NCI-H2227 (cell line): ENCODE measurements around the gene CYP2S1.
A peak's percentile ranks its signal among the peaks of the same experiment; 100 is the strongest.
"Not testable (repeated sequence)": the region's sequence is repeated elsewhere in the genome, so short reads cannot be mapped to it uniquely, and the experiment has no call there.

Experiments
- DNase-seq: peaks from one replicate; lab custom pipeline; 2025; ENCODE audit not compliant: unreplicated experiment; lab: John Stamatoyannopoulos, UW

CYP2S1 gene

DNA sequence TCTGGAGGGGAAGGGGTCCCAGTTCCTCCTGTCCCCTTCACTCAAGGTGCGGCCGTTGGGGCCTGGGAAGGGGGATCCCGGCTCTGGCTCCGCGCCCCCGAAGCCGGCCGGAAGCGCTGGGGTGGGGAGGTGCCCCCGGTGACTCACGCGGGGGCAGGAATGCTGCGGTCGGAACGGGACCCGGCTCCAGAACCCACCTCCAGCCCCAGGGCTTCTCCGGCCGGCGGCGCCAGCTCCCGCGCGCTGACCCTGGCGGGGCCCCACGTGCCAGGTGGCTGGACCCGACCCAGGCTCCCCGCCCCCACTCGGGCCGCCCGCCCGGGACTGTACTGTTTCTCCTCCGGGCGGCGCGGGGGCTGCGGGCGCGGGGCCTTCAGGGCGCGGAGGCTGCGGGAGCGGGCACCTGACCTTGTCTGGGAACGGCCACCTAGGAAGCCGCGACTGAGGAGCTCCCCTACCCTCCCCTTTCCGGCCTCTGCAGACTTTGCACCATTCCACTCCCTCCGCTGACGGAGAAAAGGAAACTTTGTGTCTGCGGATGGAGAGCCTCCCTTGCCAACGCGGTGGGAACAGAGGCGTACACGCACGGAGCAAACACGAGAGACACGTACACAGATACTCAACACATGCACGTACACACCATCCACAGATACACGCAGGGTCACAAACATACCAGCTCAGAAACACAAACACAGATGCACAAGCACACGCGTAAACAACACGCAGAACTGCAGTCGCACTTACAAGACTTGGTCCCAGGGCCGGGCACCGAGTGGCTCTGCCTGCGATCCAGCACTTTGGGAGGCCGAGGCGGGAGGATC lies 33.2 kb downstream of the CYP2S1 start:
- DNase-seq, result peak; percentile 63

DNA sequence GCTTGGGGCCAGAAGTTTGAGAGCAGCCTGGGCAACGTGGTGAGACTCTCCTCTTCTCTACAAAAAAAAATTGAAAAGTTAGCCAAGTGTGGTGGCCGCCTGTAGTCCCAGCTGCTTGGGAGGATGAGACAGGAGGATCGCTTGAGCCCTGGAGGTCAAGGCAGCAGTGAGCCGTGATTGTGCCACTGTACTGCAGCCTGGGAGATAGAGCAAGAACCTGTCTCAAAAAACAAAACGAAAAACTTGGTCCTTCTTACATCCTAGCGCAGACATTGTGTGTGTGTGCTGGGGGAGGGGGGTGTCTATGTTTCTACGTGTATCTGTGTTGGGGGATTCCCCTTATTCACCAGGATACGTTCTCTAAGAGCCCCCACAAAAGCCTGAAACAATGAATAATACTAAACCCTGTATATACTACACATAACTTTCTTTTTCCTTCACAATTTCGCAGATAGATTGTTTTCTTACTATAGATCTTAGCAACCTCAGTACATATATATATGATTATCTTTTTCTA lies 33.9 kb downstream of the CYP2S1 start:
- DNase-seq, result no peak

DNA sequence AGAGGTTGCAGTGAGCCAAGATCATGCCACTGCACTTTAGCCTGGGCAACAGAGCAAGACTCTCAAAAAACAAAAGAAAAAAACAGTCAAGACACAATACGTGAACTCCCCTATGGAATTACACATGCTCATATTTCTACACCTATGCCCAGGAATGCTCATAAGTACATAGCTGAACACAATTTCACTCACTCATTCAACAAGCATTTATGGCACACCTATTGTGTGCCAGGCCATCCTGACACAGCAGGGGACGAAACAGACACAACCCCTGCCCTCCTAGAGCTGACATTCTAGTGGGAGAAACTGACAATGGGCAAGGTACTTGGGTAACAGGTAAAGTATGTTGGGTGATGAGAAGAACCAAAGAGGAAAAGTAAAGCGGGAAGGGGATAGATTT lies 35.5 kb downstream of the CYP2S1 start:
- DNase-seq, result no peak

DNA sequence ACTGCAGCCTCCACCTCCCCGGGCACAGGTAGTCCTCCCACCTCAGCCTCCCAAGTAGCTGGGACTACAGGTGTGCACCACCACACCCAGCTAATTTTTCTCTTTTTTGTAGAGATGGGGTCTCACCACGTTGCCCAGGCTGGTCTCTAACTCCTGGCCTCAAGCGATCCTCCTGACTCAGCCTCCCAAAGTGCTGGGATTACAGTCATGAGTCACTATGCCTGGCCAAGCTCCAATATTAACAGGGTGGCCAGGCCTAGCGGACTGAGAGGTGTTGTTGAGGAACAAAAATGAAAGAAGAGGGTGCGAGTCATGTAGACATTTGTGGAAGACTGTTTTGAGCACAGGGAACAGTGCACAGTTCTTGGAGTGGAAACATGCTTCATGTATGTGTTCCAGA lies 36.3 kb downstream of the CYP2S1 start:
- not testable (repeated sequence) for DNase-seq

DNA sequence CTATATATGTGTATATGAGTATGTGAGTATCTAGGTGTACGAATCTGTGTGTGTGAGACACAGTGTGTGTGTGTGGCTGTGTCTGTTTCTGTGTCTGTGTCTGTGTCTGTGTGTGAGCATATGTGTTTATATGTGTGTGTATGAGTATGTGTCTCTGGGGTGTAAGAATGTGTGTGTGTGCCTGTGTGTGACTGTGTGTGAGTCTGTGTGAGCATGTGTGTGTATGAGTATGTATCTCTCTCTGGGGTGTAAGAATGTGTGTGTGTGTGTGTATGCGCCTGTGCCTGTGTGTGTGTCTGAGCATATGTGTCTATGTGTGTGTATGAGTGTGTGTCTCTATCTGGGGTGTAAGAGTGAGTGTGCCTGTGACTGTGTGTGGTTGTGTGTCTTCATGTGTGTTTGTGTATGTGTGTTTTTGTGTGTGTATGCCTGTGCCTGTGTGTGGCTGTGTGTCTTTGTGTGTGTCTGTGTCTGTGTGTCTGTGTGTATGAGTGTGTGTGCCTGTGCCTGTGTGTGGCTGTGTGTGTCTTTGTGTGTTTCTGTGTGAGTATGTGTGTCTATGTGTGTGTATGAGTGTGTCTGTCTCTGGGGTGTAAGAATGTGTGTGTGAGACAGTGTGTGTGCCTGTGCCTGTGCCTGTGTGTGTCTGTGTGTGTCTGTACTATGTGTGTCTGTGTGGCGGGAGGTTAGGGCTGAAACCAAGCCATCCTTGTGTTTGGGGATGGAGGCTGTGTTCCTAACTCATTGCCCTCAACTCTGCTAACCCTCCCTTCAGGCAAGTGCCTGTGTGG lies 37.2 kb downstream of the CYP2S1 start:
- no peak for DNase-seq

DNA sequence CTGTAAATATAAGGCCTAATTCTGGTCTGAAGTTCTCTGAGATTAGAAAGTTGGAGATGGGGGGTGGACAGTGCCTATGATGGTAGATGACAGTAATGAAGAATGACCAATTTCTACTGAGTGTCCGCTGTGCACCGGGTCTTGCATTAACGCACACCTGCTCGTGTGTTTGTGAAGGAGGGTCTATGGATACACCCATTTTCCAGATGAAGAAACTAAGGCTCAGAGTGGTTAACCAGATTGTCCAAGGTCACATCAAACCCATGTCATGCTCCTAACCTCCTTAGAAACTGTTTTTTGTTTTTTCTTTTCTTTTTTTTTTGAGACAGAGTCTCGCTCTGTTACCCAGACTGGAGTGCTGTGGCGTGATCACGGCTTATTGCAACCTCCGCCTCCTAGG lies 39.7 kb downstream of the CYP2S1 start:
- DNase-seq, result no peak

DNA sequence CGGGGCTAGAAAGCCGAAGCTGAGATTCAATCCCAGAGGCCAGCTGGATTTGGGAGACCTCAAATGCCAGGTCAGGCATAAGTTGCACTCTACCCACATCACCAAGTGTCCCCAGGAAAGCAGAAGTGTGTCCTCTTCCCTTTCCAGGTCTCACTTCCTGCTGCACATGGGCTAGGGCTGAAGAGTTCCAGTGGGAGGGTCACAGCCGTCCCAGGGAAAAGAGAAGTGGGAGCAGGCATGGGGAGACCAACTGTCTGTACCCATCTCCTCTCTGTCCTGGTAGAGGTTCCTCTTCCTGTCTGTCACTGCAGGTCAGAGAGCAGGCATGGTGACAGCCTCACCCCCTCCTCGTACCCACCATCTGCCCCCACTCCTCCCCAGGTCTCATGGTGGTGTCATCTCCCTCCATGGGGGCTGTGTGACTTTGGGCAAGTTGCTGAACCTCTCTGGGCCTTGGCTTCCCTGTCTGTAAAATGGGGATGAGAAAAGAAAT lies 40.8 kb downstream of the CYP2S1 start:
- no peak for DNase-seq

DNA sequence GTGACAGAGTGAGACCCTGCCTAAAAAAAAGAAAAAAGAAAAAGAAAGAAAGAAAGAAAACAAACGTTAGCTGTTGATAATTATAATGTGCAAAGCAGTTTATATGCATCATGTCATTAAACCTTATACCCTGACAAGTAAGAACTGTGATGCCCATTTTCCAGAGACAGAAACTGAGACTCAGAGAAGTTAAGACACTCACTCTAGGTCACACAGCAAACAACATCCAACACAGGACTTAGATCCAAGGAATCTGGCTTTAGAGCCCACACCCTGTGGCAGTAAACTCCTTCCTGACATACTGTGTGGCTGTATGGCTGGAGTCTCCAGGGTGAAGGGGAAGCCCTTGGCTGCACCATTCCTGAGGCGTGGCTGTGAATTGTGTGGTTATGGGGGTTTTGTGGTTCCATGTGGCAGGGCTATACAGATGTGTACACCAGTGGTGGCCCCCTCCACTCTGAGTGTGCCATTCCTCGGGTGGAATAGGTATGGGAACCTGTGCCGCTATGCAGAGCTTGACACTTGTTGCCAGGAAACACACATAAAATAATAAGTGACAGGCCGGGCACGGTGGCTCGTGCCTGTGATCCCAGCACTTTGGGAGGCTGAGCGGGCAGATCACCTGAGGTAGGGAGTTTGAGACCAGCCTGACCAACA lies 41.6 kb downstream of the CYP2S1 start:
- no peak for DNase-seq

DNA sequence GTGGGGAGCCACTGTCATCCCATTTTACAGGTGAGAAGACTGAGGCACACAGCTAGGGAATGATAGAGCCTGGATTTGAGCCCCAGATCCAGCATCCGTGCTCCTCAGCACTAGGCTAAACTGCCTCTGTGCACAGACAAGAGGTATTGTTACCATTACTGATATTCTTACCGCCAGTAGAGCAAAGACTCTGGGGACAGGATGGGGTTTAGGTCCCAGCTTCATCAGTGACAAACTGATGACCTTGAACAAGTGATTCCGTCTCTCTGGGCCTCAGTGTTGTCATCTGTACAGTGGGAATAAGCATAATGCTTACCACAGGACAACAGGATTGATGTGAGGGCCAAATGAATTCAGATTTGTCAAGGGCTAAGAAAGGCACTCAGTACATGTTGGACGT lies 42.5 kb downstream of the CYP2S1 start:
- DNase-seq, result no peak

DNA sequence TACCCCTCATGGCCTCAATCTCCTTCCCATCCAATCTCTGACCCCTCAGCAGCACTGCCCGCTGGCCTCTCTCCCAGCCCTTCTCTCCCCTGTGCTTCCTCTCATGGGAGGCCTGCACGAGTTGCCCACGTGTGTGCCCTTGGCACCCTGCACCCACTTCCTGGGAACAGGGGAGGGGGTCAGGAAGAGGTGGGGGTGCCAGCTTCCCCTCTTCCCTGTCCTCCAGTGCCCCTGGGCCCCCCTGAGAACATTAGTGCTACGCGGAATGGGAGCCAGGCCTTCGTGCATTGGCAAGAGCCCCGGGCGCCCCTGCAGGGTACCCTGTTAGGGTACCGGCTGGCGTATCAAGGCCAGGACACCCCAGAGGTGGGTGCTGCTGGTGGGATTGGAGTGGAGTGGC lies 45.2 kb downstream of the CYP2S1 start:
- DNase-seq, result no peak

DNA sequence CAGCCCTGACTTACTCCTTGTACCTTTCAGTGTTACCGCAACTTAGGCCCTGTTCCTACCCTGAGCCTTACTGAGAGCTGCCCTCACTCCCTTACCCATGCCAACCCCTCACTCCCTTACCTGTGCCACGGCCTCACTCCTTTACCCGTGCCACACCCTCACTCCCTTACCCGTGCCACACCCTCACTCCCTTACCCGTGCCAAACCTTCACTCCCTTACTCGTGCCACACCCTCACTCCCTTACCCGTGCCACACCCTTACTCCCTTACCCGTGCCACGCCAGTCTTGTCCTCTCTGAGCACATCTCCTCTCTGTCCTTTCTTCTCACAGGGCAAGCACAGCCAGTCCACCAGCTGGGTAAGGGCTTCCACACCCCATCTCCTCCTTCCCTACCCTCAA lies 46.3 kb downstream of the CYP2S1 start:
- DNase-seq, result no peak

DNA sequence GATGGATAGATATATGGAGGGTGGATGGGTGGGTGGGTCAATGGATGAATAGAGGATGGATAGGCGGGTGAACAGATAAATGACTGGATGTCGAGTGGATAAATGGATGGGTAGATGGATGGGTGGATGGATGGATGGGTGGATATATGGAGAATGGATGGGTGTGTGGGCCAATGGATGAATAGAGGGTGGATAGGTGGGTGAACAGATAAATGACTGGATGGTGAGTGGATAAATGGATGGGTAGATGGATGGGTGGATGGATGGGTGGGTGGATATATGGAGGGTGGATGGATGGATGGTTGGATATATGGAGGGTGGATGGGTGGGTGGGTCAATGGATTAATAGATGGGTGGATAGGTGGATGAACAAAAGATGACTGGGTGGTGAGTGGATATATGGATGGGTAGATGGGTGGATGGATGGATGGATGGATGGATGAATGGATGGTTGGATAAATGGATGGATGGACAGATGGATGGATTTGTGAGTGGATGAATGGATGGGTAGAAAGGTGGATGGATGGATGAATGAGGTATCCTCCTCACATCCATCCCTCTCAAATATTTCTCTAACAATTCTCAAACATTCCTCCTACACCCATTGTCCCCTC lies 47.0 kb downstream of the CYP2S1 start:
- no peak for DNase-seq

DNA sequence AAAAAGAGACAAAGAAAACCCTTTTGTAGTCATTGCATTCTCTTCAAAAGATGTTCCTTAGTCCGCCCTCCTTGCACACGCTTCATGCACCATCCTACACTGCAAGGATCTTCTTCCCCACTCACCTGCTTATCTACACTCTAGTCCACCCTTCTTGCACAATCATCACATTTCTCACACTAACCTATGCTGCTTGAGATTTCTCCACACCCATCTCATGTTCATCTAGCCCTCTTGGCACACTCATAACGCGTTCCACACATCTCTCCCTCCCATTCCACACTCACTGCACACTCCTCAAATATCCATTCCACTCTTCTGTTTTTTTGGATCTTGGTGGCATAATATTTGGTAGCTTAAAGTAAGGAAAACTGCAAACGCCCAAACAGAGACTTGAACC lies 48.8 kb downstream of the CYP2S1 start:
- no peak for DNase-seq

DNA sequence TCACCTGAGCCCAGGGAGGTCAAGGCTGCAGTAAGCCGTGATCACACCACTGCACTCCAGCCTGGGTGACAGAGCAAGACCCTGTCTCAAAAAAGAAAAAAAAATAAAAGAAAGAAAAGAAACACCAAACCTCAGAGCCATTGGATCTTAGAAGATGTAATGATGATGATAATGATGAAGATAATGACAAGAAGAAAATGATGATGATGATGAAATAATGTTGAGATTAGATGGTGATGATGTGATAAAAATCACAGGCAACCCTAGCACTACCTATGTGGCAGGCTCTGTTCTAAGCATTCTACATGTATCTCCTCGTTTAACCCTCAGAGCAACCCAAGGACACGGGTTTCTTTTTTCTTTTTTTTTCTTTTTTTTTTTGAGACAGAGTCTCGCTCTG lies 51.1 kb downstream of the CYP2S1 start:
- no peak for DNase-seq

DNA sequence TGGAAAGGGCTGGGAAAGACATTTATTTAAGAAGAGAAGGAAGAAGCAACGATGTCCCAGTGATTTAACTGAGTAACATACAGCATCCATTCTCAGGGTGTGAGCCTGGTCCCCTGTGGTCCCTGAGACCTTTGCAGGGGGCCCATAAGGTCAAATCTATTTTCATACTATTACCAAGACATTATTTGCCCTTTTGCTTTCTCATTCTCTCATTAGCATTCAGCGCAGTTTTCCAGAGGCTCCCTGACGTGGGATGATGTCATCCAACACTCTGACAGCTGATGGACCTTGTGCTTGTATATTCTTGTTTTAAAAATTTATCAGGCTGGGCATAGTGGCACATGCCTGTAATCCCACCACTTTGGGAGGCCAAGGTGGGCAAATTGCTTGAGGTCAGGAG lies 52.8 kb downstream of the CYP2S1 start:
- no peak for DNase-seq

DNA sequence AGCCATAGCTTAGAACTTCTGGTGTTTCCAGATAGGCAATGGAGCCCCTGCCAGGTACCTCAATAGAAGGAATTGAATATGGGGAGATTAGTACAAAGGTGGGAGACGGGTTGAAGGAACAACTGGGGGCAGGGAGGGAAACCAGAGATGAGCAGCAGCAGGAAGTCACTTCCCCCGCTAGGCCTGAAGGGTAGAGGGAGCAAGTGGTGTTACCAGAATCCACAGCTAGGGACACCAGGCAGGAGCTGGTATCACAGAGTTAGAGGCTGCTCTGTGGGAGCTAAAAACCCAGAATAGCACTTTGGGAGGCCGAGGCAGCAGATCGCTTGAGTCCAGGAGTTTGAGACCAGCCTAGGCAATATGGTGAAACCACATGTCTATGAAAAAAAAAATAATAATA lies 55.9 kb downstream of the CYP2S1 start:
- no peak for DNase-seq

DNA sequence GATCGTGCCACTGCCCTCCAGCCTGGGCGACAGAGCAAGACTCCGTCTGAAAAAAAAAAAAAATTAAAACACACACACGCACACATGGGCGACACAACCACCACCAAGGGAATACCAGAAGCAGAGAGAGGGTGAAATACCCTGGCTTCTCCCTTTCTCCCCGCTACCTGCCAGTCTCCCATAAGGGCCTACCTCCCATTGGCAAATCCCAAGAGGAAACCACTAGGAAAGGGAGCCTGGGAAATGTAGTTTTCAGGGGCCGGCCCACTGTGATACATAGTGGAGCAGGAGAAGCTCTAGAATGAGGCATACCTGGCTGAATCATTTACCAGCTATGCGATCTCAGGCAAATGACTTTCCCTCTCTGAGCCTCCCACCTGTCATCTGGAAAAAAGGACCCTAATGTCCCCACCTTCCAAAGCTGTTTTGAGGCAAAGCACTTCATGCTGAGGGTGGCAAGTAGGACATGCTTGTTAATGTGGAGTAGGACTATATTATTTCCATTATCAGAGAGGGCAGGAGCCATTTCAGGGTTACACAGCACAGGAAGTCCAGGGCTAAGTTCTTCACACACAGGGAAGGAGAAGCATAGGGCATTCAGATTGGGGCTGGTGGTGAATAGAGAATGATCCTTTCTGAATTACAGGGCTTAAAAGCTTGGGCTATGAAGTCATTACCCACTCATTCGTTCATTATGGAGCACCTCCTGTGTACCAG lies 56.8 kb downstream of the CYP2S1 start:
- DNase-seq, result peak; percentile 90

DNA sequence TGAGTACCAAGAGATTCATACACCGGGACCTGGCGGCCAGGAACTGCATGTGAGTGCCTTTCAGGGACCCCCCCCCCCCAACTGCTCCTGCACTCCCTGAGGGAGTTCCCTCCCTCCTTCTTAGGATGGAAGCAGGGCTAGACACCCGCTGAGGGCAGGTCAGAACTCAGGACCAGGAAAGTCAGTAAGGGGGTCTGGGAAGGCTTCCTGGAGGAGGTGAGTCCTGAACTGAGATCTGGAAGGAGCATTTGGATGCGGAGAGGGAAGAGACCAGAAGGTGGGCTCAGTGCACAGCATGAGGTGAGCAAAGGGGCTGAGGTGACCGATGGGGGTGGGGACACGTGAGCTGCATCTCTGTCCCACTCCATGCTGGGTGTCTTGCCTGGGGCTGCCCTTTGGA lies 60.6 kb downstream of the CYP2S1 start:
- no peak for DNase-seq

DNA sequence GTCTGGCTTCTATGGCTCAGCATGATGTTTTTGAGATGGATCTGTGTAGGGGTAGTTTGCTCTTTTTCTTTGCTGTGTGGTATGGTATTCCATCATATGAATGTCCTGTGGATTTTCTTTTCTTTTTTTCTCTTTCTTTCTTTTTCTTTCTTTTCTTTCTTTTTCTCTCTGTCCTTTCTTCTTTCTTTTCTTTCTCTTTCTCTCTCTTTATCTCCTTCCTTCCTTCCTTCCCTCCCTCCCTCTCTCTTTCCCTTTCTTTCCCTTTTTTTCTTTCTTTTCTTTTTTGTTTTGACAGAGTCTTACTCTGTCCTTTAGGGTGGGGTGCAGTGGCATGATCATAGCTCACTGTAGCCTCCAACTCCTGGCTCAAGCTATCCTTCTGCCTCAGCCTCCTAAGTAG lies 62.2 kb downstream of the CYP2S1 start:
- DNase-seq, result no peak
